Effector memory CD4-positive, alpha-beta T cell (primary cell): ENCODE measurements around the gene ECI1.

Experiments
- DNase-seq, 3 donors: peaks; one replicate each; pipeline ENCODE4 v3.0.0-alpha.2; 2020
- H3K27ac ChIP-seq: 2 replicates; pipeline ENCODE4 v1.7.0; 2013; ENCODE audit warnings: mild to moderate bottlenecking, low read length, moderate library complexity; ENCODE audit not compliant: insufficient read depth, poor library complexity, severe bottlenecking
- H3K27me3 ChIP-seq: replicated peaks from 2 replicates; pipeline ENCODE4 v1.7.0; 2013; ENCODE audit warnings: mild to moderate bottlenecking, low read length; ENCODE audit not compliant: insufficient read depth, control insufficient read depth, poor library complexity, severe bottlenecking
- H3K36me3 ChIP-seq: 2 replicates; pipeline ENCODE4 v1.7.0; 2013; ENCODE audit warnings: mild to moderate bottlenecking, low read length, moderate library complexity; ENCODE audit not compliant: control insufficient read depth, insufficient read depth
- H3K4me1 ChIP-seq: 2 replicates; pipeline ENCODE4 v1.7.0; 2013; ENCODE audit warnings: low read length, mild to moderate bottlenecking; ENCODE audit not compliant: control insufficient read depth, insufficient read depth, poor library complexity, severe bottlenecking
- H3K4me3 ChIP-seq: 2 replicates; pipeline ENCODE4 v1.7.0; 2013; ENCODE audit warnings: low read length, low read depth, mild to moderate bottlenecking; ENCODE audit not compliant: insufficient read depth, poor library complexity, severe bottlenecking
- H3K9me3 ChIP-seq: 2 replicates; pipeline ENCODE4 v1.7.0; 2013; ENCODE audit warnings: mild to moderate bottlenecking, low read length, moderate library complexity; ENCODE audit not compliant: control insufficient read depth

Gene ECI1

GRCh38 chr16:2196981-2197511 is 54.3 kb downstream of the ECI1 start:
- Histone ChIP-seq H3K36me3 (no peaks in the 10 kb centered on the region), H3K27me3 (peaks cover 32% of the 10 kb centered on the region), H3K4me1 (peaks cover 15% of the 10 kb centered on the region), H3K27ac (no peak overlapping the region), H3K9me3 (no peaks in the 10 kb centered on the region), H3K4me3 (no peak overlapping the region)
- DNase-seq: no peak

- Histone ChIP-seq H3K27ac (no peak within 1 kb of the TSS), H3K27me3 (peaks cover 32% of the 10 kb centered on the region), H3K36me3 (no peaks in the 10 kb centered on the region), H3K4me1 (peaks cover 15% of the 10 kb centered on the region), H3K9me3 (no peaks in the 10 kb centered on the region), H3K4me3 (peak within 1 kb of the TSS; percentile 37)
- no peak for DNase-seq
These were observed 55.0 kb downstream of the ECI1 start, which contains the start of gene CASKIN1 for GRCh38 chr16:2196162-2196980. Gene CASKIN1 (minus strand): TSS chr16:2196605. CDS start chr16:2196432, 173 bp downstream.

GRCh38 chr16:2195322-2196161 is 55.8 kb downstream of the ECI1 start:
- no peak for DNase-seq
- Histone ChIP-seq H3K4me1 (peaks cover 15% of the 10 kb centered on the region), H3K27ac (no peak overlapping the region), H3K9me3 (no peaks in the 10 kb centered on the region), H3K4me3 (peak overlapping the region; percentile 37), H3K27me3 (peaks cover 32% of the 10 kb centered on the region), H3K36me3 (no peaks in the 10 kb centered on the region)

DNA sequence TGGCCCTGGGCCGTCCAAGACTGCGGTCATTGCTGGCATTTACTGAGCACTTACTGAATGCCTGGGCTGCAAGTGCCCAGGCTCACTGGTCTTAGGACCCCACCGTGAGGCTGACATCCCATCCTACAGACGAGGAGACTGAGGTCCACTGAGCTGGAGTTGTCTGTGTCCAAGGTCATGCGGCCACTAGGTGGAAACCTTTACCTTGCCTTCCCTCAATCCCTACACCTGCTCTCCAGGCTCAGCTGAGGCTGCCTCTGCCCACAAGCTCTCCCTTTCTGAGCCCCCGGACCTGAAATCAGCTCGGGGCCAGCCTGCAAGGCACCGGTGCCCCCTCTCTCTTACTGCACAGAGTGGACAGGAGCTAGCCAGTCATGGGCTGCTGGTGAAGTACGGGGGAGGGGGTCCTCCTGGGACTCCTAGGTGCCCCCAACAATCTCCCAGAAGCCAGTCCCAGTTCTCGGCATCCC is 56.5 kb downstream of the ECI1 start:
- Histone ChIP-seq H3K4me1 (peaks cover 15% of the 10 kb centered on the region), H3K9me3 (no peaks in the 10 kb centered on the region), H3K36me3 (no peaks in the 10 kb centered on the region), H3K27me3 (peaks cover 32% of the 10 kb centered on the region), H3K4me3 (no peak overlapping the region), H3K27ac (no peak overlapping the region)
- peak in 2 of 3 donors; percentile 29 to 34 for DNase-seq

DNA sequence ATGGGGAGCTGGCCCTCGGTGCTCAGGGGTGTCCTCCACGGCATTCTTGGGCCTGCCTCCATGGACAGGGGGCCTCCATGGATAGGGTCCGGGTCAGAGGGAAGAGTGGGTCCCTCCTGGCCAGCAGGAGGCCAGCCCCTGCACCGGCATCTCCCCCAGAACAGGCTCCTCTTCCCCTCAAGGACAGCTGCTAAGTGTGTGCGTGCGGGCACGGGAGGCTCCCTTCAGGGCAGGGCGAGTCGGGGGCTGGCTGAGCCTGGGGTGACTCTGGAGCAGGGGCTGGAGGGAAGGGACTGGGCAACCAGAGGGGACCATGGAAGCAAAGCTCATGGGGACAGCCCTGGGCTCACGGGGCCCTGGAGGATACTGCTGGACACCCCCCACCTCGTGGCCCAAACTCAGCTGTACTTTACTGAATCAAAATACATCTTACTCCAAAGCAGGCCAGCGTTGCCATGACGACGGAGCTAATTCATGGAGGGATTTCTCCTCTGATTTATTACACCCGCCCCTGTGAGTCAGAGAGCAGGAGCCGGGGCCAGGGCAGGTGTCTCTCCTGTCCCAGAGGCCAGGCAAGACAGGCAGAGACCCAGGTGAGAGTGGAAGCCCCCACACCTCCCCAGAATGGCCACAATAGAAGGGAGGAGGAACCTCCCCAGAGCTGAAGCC is 57.1 kb downstream of the ECI1 start:
- H3K9me3 ChIP-seq: no peaks in the 10 kb centered on the region
- no peak for DNase-seq
- H3K4me3 ChIP-seq: no peak overlapping the region
- no peak overlapping the region for H3K27ac ChIP-seq
- peaks cover 32% of the 10 kb centered on the region for H3K27me3 ChIP-seq
- H3K36me3 ChIP-seq: no peaks in the 10 kb centered on the region
- H3K4me1 ChIP-seq: peaks cover 15% of the 10 kb centered on the region

- Histone ChIP-seq H3K9me3 (no peaks in the 10 kb centered on the region), H3K4me1 (peaks cover 10% of the 10 kb centered on the region), H3K4me3 (no peak overlapping the region), H3K36me3 (no peaks in the 10 kb centered on the region), H3K27me3 (peaks cover 16% of the 10 kb centered on the region), H3K27ac (no peak overlapping the region)
- no peak for DNase-seq
These were observed 60.0 kb downstream of the ECI1 start for GRCh38 chr16:2191446-2191706.

- DNase-seq: no peak
- H3K4me3 ChIP-seq: no peak overlapping the region
- H3K9me3 ChIP-seq: no peaks in the 10 kb centered on the region
- H3K27ac ChIP-seq: no peak overlapping the region
- no peaks in the 10 kb centered on the region for H3K36me3 ChIP-seq
- peaks cover 14% of the 10 kb centered on the region for H3K27me3 ChIP-seq
- peaks cover 10% of the 10 kb centered on the region for H3K4me1 ChIP-seq
These were observed 60.5 kb downstream of the ECI1 start for GRCh38 chr16:2190659-2191445.

DNA sequence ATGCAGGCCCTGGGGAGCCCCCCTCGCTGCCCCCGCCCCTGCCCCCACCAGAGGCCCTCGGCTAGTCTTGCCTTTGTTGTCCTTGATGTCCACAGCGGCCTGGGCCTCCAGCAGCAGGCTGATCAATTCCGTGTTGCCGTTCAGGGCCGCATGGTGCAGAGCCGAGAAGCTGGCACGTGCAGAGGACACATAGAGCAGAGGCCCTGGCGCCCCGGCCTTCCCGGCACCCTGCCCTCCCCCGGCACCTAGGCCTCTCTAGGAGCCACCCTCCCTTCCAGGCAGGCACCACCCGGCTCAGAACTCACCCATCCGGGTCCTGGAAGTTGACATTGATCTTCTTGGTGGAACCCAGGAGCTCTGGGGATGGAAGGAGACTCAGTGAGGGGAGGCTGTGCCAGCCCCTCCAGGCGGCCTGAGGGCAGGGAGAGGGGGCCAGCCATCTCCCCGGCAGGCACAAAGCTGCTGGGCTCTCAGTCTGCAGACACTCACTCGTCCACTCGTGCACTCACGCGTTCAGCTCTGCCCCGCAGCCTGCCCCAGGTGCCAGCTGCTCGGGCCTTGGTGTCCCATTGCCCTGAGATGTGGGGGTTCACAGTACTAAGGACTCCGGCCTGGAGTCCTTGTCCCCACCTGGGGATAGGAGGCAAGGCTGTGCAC is 61.3 kb downstream of the ECI1 start:
- Histone ChIP-seq H3K27me3 (peaks cover 6% of the 10 kb centered on the region), H3K4me3 (no peak overlapping the region), H3K36me3 (no peaks in the 10 kb centered on the region), H3K9me3 (no peaks in the 10 kb centered on the region), H3K4me1 (peaks cover 3% of the 10 kb centered on the region), H3K27ac (no peak overlapping the region)
- no peak for DNase-seq
